Kidney epithelial cell (primary cell): ENCODE data around the gene C19orf44. TPM values are rescaled to one million over a fixed set of nuclear protein-coding genes. Genes with fewer than 3 reads are reported as not detected.
"Not testable (repeated sequence)": the region's sequence is repeated elsewhere in the genome, so short reads cannot be mapped to it uniquely, and the experiment has no call there.

ENCODE experiments used
- DNase-seq: peaks from one replicate; pipeline ENCODE4 v3.0.0-alpha.2; 2010; ENCODE audit warnings: low read depth
- H3K27me3 ChIP-seq: 2 replicates; pipeline ENCODE4 v1.6.0; 2011; ENCODE audit warnings: low read length; ENCODE audit not compliant: control insufficient read depth, insufficient read depth
- H3K36me3 ChIP-seq: 2 replicates; pipeline ENCODE4 v1.5.1; 2011; ENCODE audit warnings: low read length; ENCODE audit not compliant: control insufficient read depth, insufficient read depth
- H3K4me3 ChIP-seq: 2 replicates; pipeline ENCODE4 v1.5.1; 2011; ENCODE audit warnings: low read depth, mild to moderate bottlenecking, control low read depth, low read length
- CTCF ChIP-seq: IDR thresholded peaks from 2 replicates; pipeline ENCODE4 v1.5.1; 2011; ENCODE audit warnings: mild to moderate bottlenecking, moderate library complexity, low read length, control low read depth, inconsistent platforms; ENCODE audit not compliant: insufficient read depth, poor library complexity, severe bottlenecking
- total RNA-seq: library from RNA; depleted of rRNA; stranded (reverse); fragments of >200 nt; gene quantifications from 2 replicates; pipeline ENCODE4 v1.2.3, GENCODE V29; 2015

C19orf44 gene
- total RNA-seq, 1 donor from 2014 or later = 2.7 TPM

GRCh38 chr19:16463991-16464575 is 32.1 kb upstream of the C19orf44 start:
- H3K36me3 ChIP-seq = no peaks in the 10 kb centered on the region
- DNase-seq = no peak

GRCh38 chr19:16465239-16465638 is 31.0 kb upstream of the C19orf44 start:
- Histone ChIP-seq H3K36me3 (no peaks in the 10 kb centered on the region), H3K4me3 (no peak overlapping the region), H3K27me3 (no peaks in the 10 kb centered on the region)
- TF ChIP-seq CTCF = no peak
- no peak for DNase-seq

More at GRCh38 chr19:16463991-16464575, 32.1 kb upstream of the C19orf44 start:
- Histone ChIP-seq H3K4me3 (no peak overlapping the region), H3K27me3 (no peaks in the 10 kb centered on the region)
- no peak for TF ChIP-seq CTCF

DNA sequence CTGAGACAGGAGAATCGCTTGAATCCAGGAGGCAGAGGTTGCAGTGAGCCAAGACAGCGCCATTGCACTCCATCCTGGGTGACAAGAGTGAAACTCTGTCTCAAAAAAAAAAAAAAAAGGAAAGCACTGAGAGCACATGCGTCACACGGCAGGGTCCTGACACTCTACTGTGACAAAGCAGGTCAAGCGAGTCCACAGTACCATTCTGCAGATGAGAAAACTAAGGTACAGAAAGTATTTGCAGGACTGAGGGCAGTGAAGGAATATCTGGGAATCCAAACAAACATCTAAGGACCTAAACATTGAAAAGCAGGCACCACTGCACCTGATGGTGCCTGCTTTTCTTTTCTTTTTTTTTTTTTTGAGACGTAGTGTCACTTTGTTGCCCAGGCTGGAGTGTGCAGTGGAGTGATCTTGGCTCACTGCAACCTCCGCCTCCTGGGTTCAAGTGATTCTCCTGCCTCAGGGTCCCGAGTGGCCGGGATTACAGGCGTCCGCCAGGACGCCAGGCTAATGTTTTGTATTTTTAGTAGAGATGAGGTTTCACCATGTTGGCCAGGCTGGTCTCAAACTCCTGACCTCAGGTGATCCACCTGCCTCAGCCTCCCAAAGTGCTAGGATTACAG is 29.3 kb upstream of the C19orf44 start:
- not testable (repeated sequence) for H3K4me3 ChIP-seq, DNase-seq, H3K27me3 ChIP-seq, H3K36me3 ChIP-seq

- no peaks in the 10 kb centered on the region for H3K27me3 ChIP-seq
- no peak for DNase-seq
- no peak overlapping the region for H3K4me3 ChIP-seq
- no peaks in the 10 kb centered on the region for H3K36me3 ChIP-seq
- TF ChIP-seq CTCF = no peak
Measured at GRCh38 chr19:16467581-16467980, 28.6 kb upstream of the C19orf44 start.

DNA sequence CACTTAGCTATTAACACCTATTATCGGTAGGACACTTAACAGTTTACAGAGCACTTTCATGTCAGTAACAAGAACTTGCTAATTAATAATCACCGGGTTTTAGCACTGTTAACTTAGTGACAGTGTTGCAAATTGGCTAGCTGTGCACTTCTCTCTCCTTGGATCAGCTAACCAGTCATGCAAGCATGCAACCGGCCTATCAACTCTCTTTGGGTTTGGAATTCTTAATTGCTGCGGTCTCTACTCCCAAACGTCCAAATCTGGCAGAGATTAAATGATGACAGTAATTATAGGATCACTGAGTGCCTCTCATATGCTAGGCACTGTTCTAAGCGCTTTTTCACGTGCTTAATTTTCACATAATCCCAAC is 25.7 kb upstream of the C19orf44 start:
- Histone ChIP-seq H3K4me3 (peak overlapping the region; percentile 68), H3K36me3 (no peaks in the 10 kb centered on the region), H3K27me3 (no peaks in the 10 kb centered on the region)
- no peak for DNase-seq
- TF ChIP-seq CTCF = no peak

GRCh38 chr19:16470911-16471811 is 25.0 kb upstream of the C19orf44 start:
- no peaks in the 10 kb centered on the region for H3K36me3 ChIP-seq
- no peaks in the 10 kb centered on the region for H3K27me3 ChIP-seq
- no peak for TF ChIP-seq CTCF
- no peak for DNase-seq
- H3K4me3 ChIP-seq = peak overlapping the region; percentile 68

DNA sequence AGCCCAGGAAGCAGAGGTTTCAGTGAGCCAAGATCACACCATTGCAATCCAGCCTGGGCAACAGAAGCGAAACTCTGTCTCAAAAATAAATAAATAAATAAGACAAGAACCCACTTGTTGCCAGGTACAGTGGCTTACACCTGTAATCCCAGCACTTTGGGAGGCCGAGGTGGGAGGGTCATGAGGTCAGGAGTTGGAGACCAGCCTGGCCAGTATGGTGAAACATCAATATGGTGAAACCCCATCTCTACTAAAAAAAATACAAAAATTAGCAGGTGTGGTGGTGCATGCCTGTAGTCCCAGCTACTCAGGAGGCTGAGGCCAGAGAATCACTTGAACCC is 23.7 kb upstream of the C19orf44 start:
- not testable (repeated sequence) for DNase-seq, H3K36me3 ChIP-seq, H3K27me3 ChIP-seq
- peak overlapping the region; percentile 70 for H3K4me3 ChIP-seq
